ENCODE results near the gene SRSF7. TPM values are rescaled to one million over a fixed set of nuclear protein-coding genes. Genes with fewer than 3 reads are reported as not detected.

SRSF7 gene
- total and polyA plus RNA-seq, 9 of the 15 experiments (the other 6 are each of a cell fraction or from before 2014, with no cell fraction given): 219 to 726 (median 375) TPM

DNA sequence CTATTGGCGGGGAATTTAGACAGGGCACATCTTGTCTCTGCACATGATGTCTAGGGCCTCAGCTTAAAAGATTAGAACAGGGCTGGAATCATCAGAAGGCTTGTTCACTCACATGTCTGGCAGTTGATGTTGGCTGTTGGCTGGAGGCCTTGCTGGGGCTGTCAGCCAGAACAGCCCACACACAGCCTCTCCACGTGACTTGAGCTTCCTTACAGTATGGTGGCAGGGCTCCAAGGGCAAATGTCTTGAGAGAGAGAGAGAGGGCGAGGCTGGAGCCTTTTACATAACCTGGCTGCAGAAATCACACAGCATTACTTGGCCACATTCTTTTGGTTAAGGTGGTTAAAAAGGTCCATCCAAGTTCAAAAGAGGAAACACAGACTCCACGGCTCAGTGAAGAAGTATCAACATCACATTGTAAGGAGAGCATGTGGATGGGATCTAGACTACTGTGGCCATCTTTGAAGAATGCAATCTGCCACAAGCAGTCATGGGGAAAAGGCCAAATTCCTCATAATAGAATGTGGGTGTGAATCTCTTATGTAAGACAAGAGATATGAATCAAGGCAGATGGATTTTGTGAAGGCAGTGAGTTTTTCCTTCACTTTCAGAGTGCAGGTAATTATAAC lies 30.4 kb downstream of the SRSF7 start (continued):
- TF ChIP-seq DNMT1 (IDR thresholded peaks at IDR 0.05) (no peak), CBFA2T2 (conservative IDR thresholded peaks at IDR 0.05) (peak; percentile 17; the same call in 1 of the 2 replicates), RAD51 (IDR thresholded peaks at IDR 0.05; ENCODE audit: borderline replicate concordance, low read depth) (peak; percentile 53; the same call in 1 of the 2 replicates), CBX3 (IDR thresholded peaks at IDR 0.05; ENCODE audit: borderline replicate concordance in 1 of 2, low read length in 2 of 2) (0 out of 3 replicates have a peak, but pooled peaks of 1 of the 2 experiments have one; percentile 21), ZNF263 (CRISPR knock-in tag; IDR thresholded peaks at IDR 0.05; ENCODE audit: borderline replicate concordance) (no peak), STAG1 (CRISPR knock-in tag; IDR thresholded peaks at IDR 0.05; ENCODE audit: borderline replicate concordance) (no peak), SMAD4 (CRISPR knock-in tag; conservative IDR thresholded peaks at IDR 0.05) (0 out of 2 replicates have a peak, but pooled peaks have one; percentile 11), ZNF445 (CRISPR knock-in tag; IDR thresholded peaks at IDR 0.05; ENCODE audit: low read depth) (no peak)
- TF ChIP-seq, protein P1, sequence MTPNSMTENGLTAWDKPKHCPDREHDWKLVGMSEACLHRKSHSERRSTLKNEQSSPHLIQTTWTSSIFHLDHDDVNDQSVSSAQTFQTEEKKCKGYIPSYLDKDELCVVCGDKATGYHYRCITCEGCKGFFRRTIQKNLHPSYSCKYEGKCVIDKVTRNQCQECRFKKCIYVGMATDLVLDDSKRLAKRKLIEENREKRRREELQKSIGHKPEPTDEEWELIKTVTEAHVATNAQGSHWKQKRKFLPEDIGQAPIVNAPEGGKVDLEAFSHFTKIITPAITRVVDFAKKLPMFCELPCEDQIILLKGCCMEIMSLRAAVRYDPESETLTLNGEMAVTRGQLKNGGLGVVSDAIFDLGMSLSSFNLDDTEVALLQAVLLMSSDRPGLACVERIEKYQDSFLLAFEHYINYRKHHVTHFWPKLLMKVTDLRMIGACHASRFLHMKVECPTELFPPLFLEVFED (CRISPR knock-in tag; conservative IDR thresholded peaks at IDR 0.05): no peak
- TF ChIP-seq, protein P2, sequence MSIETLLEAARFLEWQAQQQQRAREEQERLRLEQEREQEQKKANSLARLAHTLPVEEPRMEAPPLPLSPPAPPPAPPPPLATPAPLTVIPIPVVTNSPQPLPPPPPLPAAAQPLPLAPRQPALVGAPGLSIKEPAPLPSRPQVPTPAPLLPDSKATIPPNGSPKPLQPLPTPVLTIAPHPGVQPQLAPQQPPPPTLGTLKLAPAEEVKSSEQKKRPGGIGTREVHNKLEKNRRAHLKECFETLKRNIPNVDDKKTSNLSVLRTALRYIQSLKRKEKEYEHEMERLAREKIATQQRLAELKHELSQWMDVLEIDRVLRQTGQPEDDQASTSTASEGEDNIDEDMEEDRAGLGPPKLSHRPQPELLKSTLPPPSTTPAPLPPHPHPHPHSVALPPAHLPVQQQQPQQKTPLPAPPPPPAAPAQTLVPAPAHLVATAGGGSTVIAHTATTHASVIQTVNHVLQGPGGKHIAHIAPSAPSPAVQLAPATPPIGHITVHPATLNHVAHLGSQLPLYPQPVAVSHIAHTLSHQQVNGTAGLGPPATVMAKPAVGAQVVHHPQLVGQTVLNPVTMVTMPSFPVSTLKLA (conservative IDR thresholded peaks at IDR 0.05): peak in 1 of 2 experiments; percentile 39; a peak in 1 of 4 replicates
- TF ChIP-seq, protein P3, sequence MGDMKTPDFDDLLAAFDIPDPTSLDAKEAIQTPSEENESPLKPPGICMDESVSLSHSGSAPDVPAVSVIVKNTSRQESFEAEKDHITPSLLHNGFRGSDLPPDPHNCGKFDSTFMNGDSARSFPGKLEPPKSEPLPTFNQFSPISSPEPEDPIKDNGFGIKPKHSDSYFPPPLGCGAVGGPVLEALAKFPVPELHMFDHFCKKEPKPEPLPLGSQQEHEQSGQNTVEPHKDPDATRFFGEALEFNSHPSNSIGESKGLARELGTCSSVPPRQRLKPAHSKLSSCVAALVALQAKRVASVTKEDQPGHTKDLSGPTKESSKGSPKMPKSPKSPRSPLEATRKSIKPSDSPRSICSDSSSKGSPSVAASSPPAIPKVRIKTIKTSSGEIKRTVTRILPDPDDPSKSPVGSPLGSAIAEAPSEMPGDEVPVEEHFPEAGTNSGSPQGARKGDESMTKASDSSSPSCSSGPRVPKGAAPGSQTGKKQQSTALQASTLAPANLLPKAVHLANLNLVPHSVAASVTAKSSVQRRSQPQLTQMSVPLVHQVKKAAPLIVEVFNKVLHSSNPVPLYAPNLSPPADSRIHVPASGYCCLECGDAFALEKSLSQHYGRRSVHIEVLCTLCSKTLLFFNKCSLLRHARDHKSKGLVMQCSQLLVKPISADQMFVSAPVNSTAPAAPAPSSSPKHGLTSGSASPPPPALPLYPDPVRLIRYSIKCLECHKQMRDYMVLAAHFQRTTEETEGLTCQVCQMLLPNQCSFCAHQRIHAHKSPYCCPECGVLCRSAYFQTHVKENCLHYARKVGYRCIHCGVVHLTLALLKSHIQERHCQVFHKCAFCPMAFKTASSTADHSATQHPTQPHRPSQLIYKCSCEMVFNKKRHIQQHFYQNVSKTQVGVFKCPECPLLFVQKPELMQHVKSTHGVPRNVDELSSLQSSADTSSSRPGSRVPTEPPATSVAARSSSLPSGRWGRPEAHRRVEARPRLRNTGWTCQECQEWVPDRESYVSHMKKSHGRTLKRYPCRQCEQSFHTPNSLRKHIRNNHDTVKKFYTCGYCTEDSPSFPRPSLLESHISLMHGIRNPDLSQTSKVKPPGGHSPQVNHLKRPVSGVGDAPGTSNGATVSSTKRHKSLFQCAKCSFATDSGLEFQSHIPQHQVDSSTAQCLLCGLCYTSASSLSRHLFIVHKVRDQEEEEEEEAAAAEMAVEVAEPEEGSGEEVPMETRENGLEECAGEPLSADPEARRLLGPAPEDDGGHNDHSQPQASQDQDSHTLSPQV (IDR thresholded peaks at IDR 0.05): no peak
- TF ChIP-seq, protein P4, sequence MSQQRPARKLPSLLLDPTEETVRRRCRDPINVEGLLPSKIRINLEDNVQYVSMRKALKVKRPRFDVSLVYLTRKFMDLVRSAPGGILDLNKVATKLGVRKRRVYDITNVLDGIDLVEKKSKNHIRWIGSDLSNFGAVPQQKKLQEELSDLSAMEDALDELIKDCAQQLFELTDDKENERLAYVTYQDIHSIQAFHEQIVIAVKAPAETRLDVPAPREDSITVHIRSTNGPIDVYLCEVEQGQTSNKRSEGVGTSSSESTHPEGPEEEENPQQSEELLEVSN (IDR thresholded peaks at IDR 0.05; ENCODE audit: borderline replicate concordance in 1 of 2, extremely low read depth in 1 of 2, insufficient read depth in 1 of 2, insufficient read length in 1 of 2, low read depth in 1 of 2, low read length in 1 of 2, poor library complexity in 1 of 2, severe bottlenecking in 1 of 2): peak in 1 of 2 experiments; percentile 28
- TF ChIP-seq, protein P5, sequence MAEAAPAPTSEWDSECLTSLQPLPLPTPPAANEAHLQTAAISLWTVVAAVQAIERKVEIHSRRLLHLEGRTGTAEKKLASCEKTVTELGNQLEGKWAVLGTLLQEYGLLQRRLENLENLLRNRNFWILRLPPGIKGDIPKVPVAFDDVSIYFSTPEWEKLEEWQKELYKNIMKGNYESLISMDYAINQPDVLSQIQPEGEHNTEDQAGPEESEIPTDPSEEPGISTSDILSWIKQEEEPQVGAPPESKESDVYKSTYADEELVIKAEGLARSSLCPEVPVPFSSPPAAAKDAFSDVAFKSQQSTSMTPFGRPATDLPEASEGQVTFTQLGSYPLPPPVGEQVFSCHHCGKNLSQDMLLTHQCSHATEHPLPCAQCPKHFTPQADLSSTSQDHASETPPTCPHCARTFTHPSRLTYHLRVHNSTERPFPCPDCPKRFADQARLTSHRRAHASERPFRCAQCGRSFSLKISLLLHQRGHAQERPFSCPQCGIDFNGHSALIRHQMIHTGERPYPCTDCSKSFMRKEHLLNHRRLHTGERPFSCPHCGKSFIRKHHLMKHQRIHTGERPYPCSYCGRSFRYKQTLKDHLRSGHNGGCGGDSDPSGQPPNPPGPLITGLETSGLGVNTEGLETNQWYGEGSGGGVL (CRISPR knock-in tag; IDR thresholded peaks at IDR 0.05): no peak

Data from K562 (cell line).